ENCODE measurements around the gene BLVRA. TPM values are rescaled to one million over a fixed set of nuclear protein-coding genes. Genes with fewer than 3 reads are reported as not detected.
A peak's percentile ranks its signal among the peaks of the same experiment; 100 is the strongest.
"Not testable (repeated sequence)": the region's sequence is repeated elsewhere in the genome, so short reads cannot be mapped to it uniquely, and the experiment has no call there.

The BLVRA gene
- total RNA-seq, 2 experiments from 2014 or later = 36.1 to 36.3 TPM

- Mint-ChIP-seq H3K4me1 (peaks cover 6% of the 10 kb centered on the region), H3K9me3 (peaks cover 3% of the 10 kb centered on the region), H3K4me3 (no peak overlapping the region), H3K36me3 (peaks cover 38% of the 10 kb centered on the region), H3K27me3 (no peaks in the 10 kb centered on the region), H3K27ac (no peak overlapping the region)
- no peak for DNase-seq
Measured at GRCh38 chr7:43771573-43771972, 13.1 kb downstream of the BLVRA start.

GRCh38 chr7:43773268-43773667 is 14.8 kb downstream of the BLVRA start:
- H3K4me1 Mint-ChIP-seq, H3K4me3 Mint-ChIP-seq, H3K9me3 Mint-ChIP-seq, DNase-seq, H3K27me3 Mint-ChIP-seq, H3K27ac Mint-ChIP-seq: not testable (repeated sequence)
- peaks cover 46% of the 10 kb centered on the region for H3K36me3 Mint-ChIP-seq

GRCh38 chr7:43775255-43775654 is 16.8 kb downstream of the BLVRA start:
- not testable (repeated sequence) for H3K4me1 Mint-ChIP-seq, H3K27ac Mint-ChIP-seq, H3K4me3 Mint-ChIP-seq, H3K27me3 Mint-ChIP-seq, H3K9me3 Mint-ChIP-seq, DNase-seq
- H3K36me3 Mint-ChIP-seq = peaks cover 53% of the 10 kb centered on the region

GRCh38 chr7:43778293-43779044 is 20.0 kb downstream of the BLVRA start:
- H3K9me3 Mint-ChIP-seq, H3K4me3 Mint-ChIP-seq, H3K27me3 Mint-ChIP-seq, H3K27ac Mint-ChIP-seq, DNase-seq, H3K4me1 Mint-ChIP-seq: not testable (repeated sequence)
- H3K36me3 Mint-ChIP-seq = peaks cover 40% of the 10 kb centered on the region

GRCh38 chr7:43779045-43779812 is 20.7 kb downstream of the BLVRA start:
- no peak overlapping the region for H3K4me3 Mint-ChIP-seq
- peaks cover 7% of the 10 kb centered on the region for H3K4me1 Mint-ChIP-seq
- H3K36me3 Mint-ChIP-seq = peaks cover 38% of the 10 kb centered on the region
- DNase-seq = no peak
- peaks cover 2% of the 10 kb centered on the region for H3K9me3 Mint-ChIP-seq
- H3K27me3 Mint-ChIP-seq = no peaks in the 10 kb centered on the region
- no peak overlapping the region for H3K27ac Mint-ChIP-seq

GRCh38 chr7:43781726-43782607 is 23.5 kb downstream of the BLVRA start:
- no peaks in the 10 kb centered on the region for H3K27me3 Mint-ChIP-seq
- DNase-seq = no peak
- H3K4me1 Mint-ChIP-seq = peaks cover 11% of the 10 kb centered on the region
- H3K27ac Mint-ChIP-seq = no peak overlapping the region
- H3K36me3 Mint-ChIP-seq = peaks cover 18% of the 10 kb centered on the region
- H3K4me3 Mint-ChIP-seq = no peak overlapping the region
- no peaks in the 10 kb centered on the region for H3K9me3 Mint-ChIP-seq

- H3K4me3 Mint-ChIP-seq = no peak overlapping the region
- no peak for DNase-seq
- no peaks in the 10 kb centered on the region for H3K9me3 Mint-ChIP-seq
- H3K4me1 Mint-ChIP-seq = peaks cover 11% of the 10 kb centered on the region
- no peaks in the 10 kb centered on the region for H3K27me3 Mint-ChIP-seq
- H3K27ac Mint-ChIP-seq = no peak overlapping the region
- peaks cover 18% of the 10 kb centered on the region for H3K36me3 Mint-ChIP-seq
Measured at GRCh38 chr7:43782768-43783555, 24.5 kb downstream of the BLVRA start.

GRCh38 chr7:43784030-43784584 is 25.6 kb downstream of the BLVRA start:
- H3K4me1 Mint-ChIP-seq = peaks cover 12% of the 10 kb centered on the region
- H3K27ac Mint-ChIP-seq = no peak overlapping the region
- no peak for DNase-seq
- H3K27me3 Mint-ChIP-seq = no peaks in the 10 kb centered on the region
- no peaks in the 10 kb centered on the region for H3K9me3 Mint-ChIP-seq
- peaks cover 14% of the 10 kb centered on the region for H3K36me3 Mint-ChIP-seq
- H3K4me3 Mint-ChIP-seq = no peak overlapping the region

GRCh38 chr7:43784585-43785087 is 26.2 kb downstream of the BLVRA start:
- not testable (repeated sequence) for H3K9me3 Mint-ChIP-seq, H3K27ac Mint-ChIP-seq, H3K27me3 Mint-ChIP-seq, H3K4me3 Mint-ChIP-seq
- H3K4me1 Mint-ChIP-seq = peaks cover 11% of the 10 kb centered on the region
- DNase-seq = peak; percentile 66
- peaks cover 13% of the 10 kb centered on the region for H3K36me3 Mint-ChIP-seq

- H3K36me3 Mint-ChIP-seq = peaks cover 10% of the 10 kb centered on the region
- H3K4me3 Mint-ChIP-seq = no peak overlapping the region
- H3K27ac Mint-ChIP-seq = no peak overlapping the region
- no peaks in the 10 kb centered on the region for H3K9me3 Mint-ChIP-seq
- no peaks in the 10 kb centered on the region for H3K27me3 Mint-ChIP-seq
- DNase-seq = no peak
- peaks cover 11% of the 10 kb centered on the region for H3K4me1 Mint-ChIP-seq
Measured at GRCh38 chr7:43785420-43785819, 26.9 kb downstream of the BLVRA start.

GRCh38 chr7:43787771-43788170 is 29.3 kb downstream of the BLVRA start:
- Mint-ChIP-seq H3K4me3 (no peak overlapping the region), H3K27me3 (no peaks in the 10 kb centered on the region), H3K4me1 (peaks cover 11% of the 10 kb centered on the region), H3K36me3 (peaks cover 14% of the 10 kb centered on the region), H3K9me3 (no peaks in the 10 kb centered on the region), H3K27ac (no peak overlapping the region)
- DNase-seq = no peak

GRCh38 chr7:43790006-43790405 is 31.5 kb downstream of the BLVRA start:
- Mint-ChIP-seq H3K27me3 (no peaks in the 10 kb centered on the region), H3K9me3 (no peaks in the 10 kb centered on the region), H3K4me3 (no peak overlapping the region), H3K4me1 (peaks cover 4% of the 10 kb centered on the region), H3K27ac (no peak overlapping the region), H3K36me3 (peaks cover 16% of the 10 kb centered on the region)
- DNase-seq = no peak

- Mint-ChIP-seq H3K4me1 (peaks cover 2% of the 10 kb centered on the region), H3K4me3 (no peak overlapping the region), H3K27ac (no peak overlapping the region), H3K27me3 (no peaks in the 10 kb centered on the region), H3K9me3 (no peaks in the 10 kb centered on the region), H3K36me3 (peaks cover 16% of the 10 kb centered on the region)
- DNase-seq = no peak
Measured at GRCh38 chr7:43790834-43791233, 32.4 kb downstream of the BLVRA start.

GRCh38 chr7:43791665-43792064 is 33.2 kb downstream of the BLVRA start:
- peaks cover 2% of the 10 kb centered on the region for H3K4me1 Mint-ChIP-seq
- no peak overlapping the region for H3K4me3 Mint-ChIP-seq
- peaks cover 16% of the 10 kb centered on the region for H3K36me3 Mint-ChIP-seq
- H3K27me3 Mint-ChIP-seq = no peaks in the 10 kb centered on the region
- H3K9me3 Mint-ChIP-seq = no peaks in the 10 kb centered on the region
- no peak overlapping the region for H3K27ac Mint-ChIP-seq
- DNase-seq = no peak

Data from activated naive CD8-positive, alpha-beta T cell treated with anti-CD3 and anti-CD28 coated beads for 36 hours (primary cell).